Measurements from ENCODE around the gene NUDT3. TPM values are rescaled to one million over a fixed set of nuclear protein-coding genes. Genes with fewer than 3 reads are reported as not detected.

The NUDT3 gene
- total RNA-seq, 1 experiment from 2014 or later, result 23.6 TPM

DNA sequence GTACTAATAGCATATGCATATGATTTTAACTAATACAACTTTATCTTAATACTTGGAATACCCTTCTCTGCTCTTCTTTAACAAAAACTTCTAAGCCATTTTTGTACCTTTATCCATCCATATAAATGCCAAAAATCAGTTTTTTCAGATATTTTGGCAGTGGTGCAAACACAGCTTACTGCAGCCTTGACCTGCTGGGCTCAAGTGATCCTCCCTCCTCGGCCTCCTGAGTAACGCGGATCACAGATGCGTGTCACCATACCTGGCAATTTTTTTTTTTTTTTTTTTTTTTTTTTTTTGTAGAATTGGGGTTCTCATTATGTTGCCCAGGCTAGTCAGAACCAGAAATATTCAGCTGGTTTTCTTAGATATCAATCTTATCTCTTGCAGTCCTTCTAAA, 89.5 kb downstream of the NUDT3 start:
- TF ChIP-seq, protein P1, sequence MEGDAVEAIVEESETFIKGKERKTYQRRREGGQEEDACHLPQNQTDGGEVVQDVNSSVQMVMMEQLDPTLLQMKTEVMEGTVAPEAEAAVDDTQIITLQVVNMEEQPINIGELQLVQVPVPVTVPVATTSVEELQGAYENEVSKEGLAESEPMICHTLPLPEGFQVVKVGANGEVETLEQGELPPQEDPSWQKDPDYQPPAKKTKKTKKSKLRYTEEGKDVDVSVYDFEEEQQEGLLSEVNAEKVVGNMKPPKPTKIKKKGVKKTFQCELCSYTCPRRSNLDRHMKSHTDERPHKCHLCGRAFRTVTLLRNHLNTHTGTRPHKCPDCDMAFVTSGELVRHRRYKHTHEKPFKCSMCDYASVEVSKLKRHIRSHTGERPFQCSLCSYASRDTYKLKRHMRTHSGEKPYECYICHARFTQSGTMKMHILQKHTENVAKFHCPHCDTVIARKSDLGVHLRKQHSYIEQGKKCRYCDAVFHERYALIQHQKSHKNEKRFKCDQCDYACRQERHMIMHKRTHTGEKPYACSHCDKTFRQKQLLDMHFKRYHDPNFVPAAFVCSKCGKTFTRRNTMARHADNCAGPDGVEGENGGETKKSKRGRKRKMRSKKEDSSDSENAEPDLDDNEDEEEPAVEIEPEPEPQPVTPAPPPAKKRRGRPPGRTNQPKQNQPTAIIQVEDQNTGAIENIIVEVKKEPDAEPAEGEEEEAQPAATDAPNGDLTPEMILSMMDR (IDR thresholded peaks at IDR 0.05; ENCODE audit: unreplicated experiment), result no peak
- Mint-ChIP-seq H3K36me3 (ENCODE audit: insufficient read depth, unreplicated experiment) (no peaks in the 10 kb centered on the region), H3K27me3 (ENCODE audit: insufficient read depth, unreplicated experiment) (no peaks in the 10 kb centered on the region), H3K27ac (ENCODE audit: low read depth, unreplicated experiment) (no peak overlapping the region), H3K9me3 (ENCODE audit: unreplicated experiment) (no peaks in the 10 kb centered on the region), H3K4me1 (ENCODE audit: insufficient read depth, unreplicated experiment) (peaks cover 6% of the 10 kb centered on the region), H3K4me3 (ENCODE audit: unreplicated experiment) (no peak overlapping the region)
- no TSS peak for BruUV-seq (replicated peaks)
- intact Hi-C loops (cut with micrococcal nuclease), result no loop called here
- CTCF ChIA-PET, result interaction anchor here (0.8 kb wide), 1 partner anchor 25 kb away, joined by 3 read pairs; no protein-coding TSS in a partner anchor
- POLR2A ChIA-PET, result interaction anchor here (0.6 to 1.0 kb wide), 2 partner anchors 19 to 54 kb away, joined by 3 read pairs; no protein-coding TSS in a partner anchor
- no peak for DNase-seq (ENCODE audit: unreplicated experiment)

DNA sequence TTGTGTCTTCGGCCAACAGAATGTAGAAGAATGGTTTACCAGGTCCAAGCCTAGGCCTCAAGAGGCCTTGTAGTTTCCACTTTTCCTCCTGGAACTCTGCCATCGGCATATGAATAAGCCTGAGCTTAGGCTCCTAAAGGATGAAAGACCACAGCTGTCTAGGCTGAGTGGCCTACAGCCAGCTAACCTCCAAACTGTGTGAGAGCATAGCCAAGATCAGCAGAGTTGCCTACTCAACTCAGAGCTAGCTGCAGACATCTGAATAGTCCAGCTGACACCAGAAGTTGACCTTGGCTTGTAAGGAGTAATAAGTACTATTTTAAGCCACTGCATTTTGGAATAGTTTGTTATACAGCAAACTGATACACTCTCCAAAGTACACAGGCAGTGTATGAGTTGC, 91.1 kb downstream of the NUDT3 start:
- BruUV-seq (replicated peaks), result no TSS peak
- ChIA-PET POLR2A (interaction anchor here (0.7 kb wide), 1 partner anchor 125 kb away, joined by 3 read pairs; no protein-coding TSS in a partner anchor), CTCF (interaction anchor here (0.5 to 1.2 kb wide), 4 partner anchors 114 to 1024 kb away, joined by 3 to 8 read pairs (median 3); no protein-coding TSS in a partner anchor)
- Mint-ChIP-seq H3K4me1 (ENCODE audit: insufficient read depth, unreplicated experiment) (peaks cover 6% of the 10 kb centered on the region), H3K27ac (ENCODE audit: low read depth, unreplicated experiment) (no peak overlapping the region), H3K27me3 (ENCODE audit: insufficient read depth, unreplicated experiment) (no peaks in the 10 kb centered on the region), H3K36me3 (ENCODE audit: insufficient read depth, unreplicated experiment) (peaks cover 3% of the 10 kb centered on the region), H3K4me3 (ENCODE audit: unreplicated experiment) (no peak overlapping the region), H3K9me3 (ENCODE audit: unreplicated experiment) (no peaks in the 10 kb centered on the region)
- TF ChIP-seq, protein P1 (IDR thresholded peaks at IDR 0.05; ENCODE audit: unreplicated experiment), result no peak
- DNase-seq (ENCODE audit: unreplicated experiment), result peak; percentile 30
- intact Hi-C loops (cut with micrococcal nuclease), result no loop called here

- CTCF ChIA-PET, result interaction anchor here (1.2 kb wide), 1 partner anchor 115 kb away, joined by 8 read pairs; no protein-coding TSS in a partner anchor
These were observed 92.1 kb downstream of the NUDT3 start for GRCh38 chr6:34300332-34300751.

DNA sequence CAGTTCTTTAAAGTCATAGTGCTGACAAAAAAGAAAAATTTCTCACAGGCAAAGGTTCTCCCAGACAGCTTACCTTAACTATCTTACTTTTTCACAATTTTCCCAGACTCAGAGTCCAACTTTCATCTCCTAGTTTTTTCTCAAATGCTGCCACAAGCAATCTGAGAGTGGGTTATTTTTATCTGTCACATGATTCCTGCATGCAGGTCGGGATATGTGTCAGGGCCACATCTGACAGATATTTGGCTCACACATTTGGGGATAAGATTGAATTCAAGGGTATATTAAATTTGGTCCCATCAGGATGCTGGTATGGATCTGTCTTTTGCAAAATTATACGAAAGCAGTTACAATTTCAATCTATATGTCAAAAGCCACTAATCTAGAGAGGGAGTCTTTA, 93.5 kb downstream of the NUDT3 start:
- Mint-ChIP-seq H3K27me3 (ENCODE audit: insufficient read depth, unreplicated experiment) (no peaks in the 10 kb centered on the region), H3K36me3 (ENCODE audit: insufficient read depth, unreplicated experiment) (peaks cover 16% of the 10 kb centered on the region), H3K4me1 (ENCODE audit: insufficient read depth, unreplicated experiment) (no peaks in the 10 kb centered on the region), H3K4me3 (ENCODE audit: unreplicated experiment) (no peak overlapping the region), H3K9me3 (ENCODE audit: unreplicated experiment) (no peaks in the 10 kb centered on the region), H3K27ac (ENCODE audit: low read depth, unreplicated experiment) (no peak overlapping the region)
- POLR2A ChIA-PET, result no interaction called here
- DNase-seq (ENCODE audit: unreplicated experiment), result no peak
- BruUV-seq (replicated peaks), result no TSS peak
- TF ChIP-seq, protein P1 (IDR thresholded peaks at IDR 0.05; ENCODE audit: unreplicated experiment), result no peak
- intact Hi-C loops (cut with micrococcal nuclease), result no loop called here
- CTCF ChIA-PET, result interaction anchor here (0.7 to 1.3 kb wide), 2 partner anchors 22 to 403 kb away, joined by 4 to 6 read pairs; no protein-coding TSS in a partner anchor

More at GRCh38 chr6:34300332-34300751, 92.1 kb downstream of the NUDT3 start:
- Mint-ChIP-seq H3K27ac (ENCODE audit: low read depth, unreplicated experiment) (peak overlapping the region; percentile 23), H3K9me3 (ENCODE audit: unreplicated experiment) (no peaks in the 10 kb centered on the region), H3K4me3 (ENCODE audit: unreplicated experiment) (no peak overlapping the region), H3K27me3 (ENCODE audit: insufficient read depth, unreplicated experiment) (no peaks in the 10 kb centered on the region), H3K36me3 (ENCODE audit: insufficient read depth, unreplicated experiment) (peaks cover 4% of the 10 kb centered on the region), H3K4me1 (ENCODE audit: insufficient read depth, unreplicated experiment) (peaks cover 2% of the 10 kb centered on the region)
- TF ChIP-seq, protein P1 (IDR thresholded peaks at IDR 0.05; ENCODE audit: unreplicated experiment), result no peak
- POLR2A ChIA-PET, result interaction anchor here (0.7 kb wide), 1 partner anchor 10 kb away, joined by 3 read pairs; no protein-coding TSS in a partner anchor
- BruUV-seq (replicated peaks), result no TSS peak
- DNase-seq (ENCODE audit: unreplicated experiment), result no peak
- intact Hi-C loops (cut with micrococcal nuclease), result no loop called here
